IMR-90 (cell line): Measurements from ENCODE around the gene PAPPA. TPM values are rescaled to one million over a fixed set of nuclear protein-coding genes. Genes with fewer than 3 reads are reported as not detected.

Experiments used
- ATAC-seq: fragments of 200-7000 bp; cut with Tn5 transposase; 2 replicates; pipeline ENCODE4 v1.9.1; 2020; ENCODE audit warnings: low read depth, mild to moderate bottlenecking, moderate library complexity
- BruUV-seq: library from RNA; stranded (reverse); fragments of 400-500 nt; replicated peaks from 2 replicates; lab custom pipeline; 2021; lab: Mats Ljungman, UMichigan
- CTCF ChIA-PET: fragments of 300-600 bp; formaldehyde crosslinking; extraction: SDS; loops from one replicate; lab custom pipeline; 2021; ENCODE audit warnings: antibody characterized with exemption; lab: Yijun Ruan, JAX
- POLR2A ChIA-PET: fragments of 300-600 bp; sonication (Branson Sonifier 250); formaldehyde crosslinking; loops from one replicate; lab custom pipeline; 2022; ENCODE audit warnings: antibody characterized with exemption; ENCODE audit not compliant: unreplicated experiment; lab: Charles Lee
- DNase-seq: peaks from one replicate; pipeline ENCODE4 v3.0.0; 2013
- H2AFZ ChIP-seq: replicated peaks from 2 replicates; pipeline ENCODE3; 2013; ENCODE audit warnings: low read length, mild to moderate bottlenecking; ENCODE audit not compliant: poor library complexity
- H2AK5ac ChIP-seq: 2 replicates; pipeline ENCODE4 v1.6.1; 2013; ENCODE audit warnings: low read depth, low read length, inconsistent platforms
- H2AK9ac ChIP-seq: replicated peaks from 2 replicates; pipeline ENCODE3; 2013; ENCODE audit warnings: mild to moderate bottlenecking, low read depth, low read length, moderate library complexity; ENCODE audit not compliant: poor library complexity
- H2BK120ac ChIP-seq: 2 replicates; pipeline ENCODE4 v1.6.1; 2013; ENCODE audit warnings: low read depth, low read length, inconsistent platforms
- H2BK15ac ChIP-seq: 3 replicates; pipeline ENCODE4 v1.6.1; 2013; ENCODE audit warnings: low read depth, low read length, inconsistent platforms
- H2BK20ac ChIP-seq: 2 replicates; pipeline ENCODE4 v1.6.1; 2013; ENCODE audit warnings: low read depth, mild to moderate bottlenecking, inconsistent platforms, low read length, moderate library complexity
- H2BK5ac ChIP-seq: 2 replicates; pipeline ENCODE4 v1.6.1; 2013; ENCODE audit warnings: mild to moderate bottlenecking, low read depth, low read length, inconsistent platforms; ENCODE audit not compliant: poor library complexity, severe bottlenecking
- H3K14ac ChIP-seq: replicated peaks from 2 replicates; pipeline ENCODE4 v1.6.1; 2013; ENCODE audit warnings: low read depth, low read length, inconsistent platforms
- H3K18ac ChIP-seq: 2 replicates; pipeline ENCODE4 v1.6.1; 2013; ENCODE audit warnings: low read depth, low read length, control low read depth
- H3K23ac ChIP-seq: 2 replicates; pipeline ENCODE4 v1.6.1; 2013; ENCODE audit warnings: low read depth, low read length, inconsistent platforms
- H3K27ac ChIP-seq: 2 replicates; pipeline ENCODE4 v1.5.1; 2013; ENCODE audit warnings: mild to moderate bottlenecking, control low read depth, low read length; ENCODE audit not compliant: insufficient read depth
- H3K27me3 ChIP-seq: 2 replicates; pipeline ENCODE4 v1.6.1; 2013; ENCODE audit warnings: low read length; ENCODE audit not compliant: control insufficient read depth, insufficient read depth
- H3K36me3 ChIP-seq: 2 replicates; pipeline ENCODE4 v1.6.1; 2013; ENCODE audit warnings: low read length, mixed read lengths; ENCODE audit not compliant: control insufficient read depth, insufficient read depth
- H3K4ac ChIP-seq: 2 replicates; pipeline ENCODE4 v1.6.1; 2013; ENCODE audit warnings: low read depth, low read length, inconsistent platforms
- H3K4me1 ChIP-seq: 2 replicates; pipeline ENCODE4 v1.6.1; 2013; ENCODE audit warnings: low read length, mixed read lengths; ENCODE audit not compliant: control insufficient read depth, insufficient read depth
- H3K4me2 ChIP-seq: 2 replicates; pipeline ENCODE4 v1.6.1; 2013; ENCODE audit warnings: low read depth, mild to moderate bottlenecking, control low read depth, low read length, moderate library complexity
- H3K4me3 ChIP-seq: 2 replicates; pipeline ENCODE4 v1.5.1; 2013; ENCODE audit warnings: low read depth, mild to moderate bottlenecking, control low read depth, low read length, moderate library complexity; ENCODE audit not compliant: insufficient read depth
- H3K56ac ChIP-seq: 2 replicates; pipeline ENCODE4 v1.6.1; 2013; ENCODE audit warnings: low read length, inconsistent platforms; ENCODE audit not compliant: insufficient read depth; ENCODE audit errors: extremely low read depth
- H3K79me1 ChIP-seq, 2 experiments: 2 replicates each; pipeline ENCODE4 v1.6.1; 2013; ENCODE audit warnings: low read length in 2 of 2, inconsistent platforms in 1 of 2, low read depth in 1 of 2
- H3K9ac ChIP-seq: 2 replicates; pipeline ENCODE4 v1.6.1; 2013; ENCODE audit warnings: low read depth, low read length, control low read depth
- H3K9me1 ChIP-seq: 2 replicates; pipeline ENCODE4 v1.6.1; 2013; ENCODE audit warnings: low read length, inconsistent platforms; ENCODE audit not compliant: insufficient read depth
- H3K9me3 ChIP-seq: 2 replicates; pipeline ENCODE4 v1.6.1; 2013; ENCODE audit warnings: low read length; ENCODE audit not compliant: control insufficient read depth, insufficient read depth
- H4K20me1 ChIP-seq: 2 replicates; pipeline ENCODE4 v1.6.1; 2013; ENCODE audit warnings: low read length, inconsistent platforms; ENCODE audit not compliant: insufficient read depth
- H4K5ac ChIP-seq: 2 replicates; pipeline ENCODE4 v1.6.1; 2013; ENCODE audit warnings: mild to moderate bottlenecking, low read depth, low read length, control low read depth
- H4K8ac ChIP-seq, 2 experiments: 2 replicates each; pipeline ENCODE4 v1.6.1; 2013; ENCODE audit warnings: low read depth in 2 of 2, low read length in 2 of 2, control low read depth in 1 of 2, inconsistent platforms in 1 of 2
- H4K91ac ChIP-seq: 2 replicates; pipeline ENCODE4 v1.6.1; 2013; ENCODE audit warnings: low read depth, low read length, inconsistent platforms; ENCODE audit not compliant: insufficient read depth
- BHLHE40 ChIP-seq: fragments of 150-350 bp; IDR thresholded peaks from 2 replicates; pipeline ENCODE4 v1.6.1; 2016; ENCODE audit warnings: mild to moderate bottlenecking, low read depth, low read length
- CEBPB ChIP-seq: IDR thresholded peaks from 2 replicates; pipeline ENCODE4 v1.6.1; 2012; ENCODE audit warnings: low read depth, low read length, improper control_type of control experiment
- CHD1 ChIP-seq: IDR thresholded peaks from 2 replicates; pipeline ENCODE4 v1.6.1; 2012; ENCODE audit warnings: low read depth, low read length, improper control_type of control experiment
- ELK1 ChIP-seq: fragments of 150-350 bp; IDR thresholded peaks from 2 replicates; pipeline ENCODE4 v1.6.1; 2016; ENCODE audit warnings: low read depth, mild to moderate bottlenecking, low read length, moderate library complexity, borderline replicate concordance
- FOS ChIP-seq: fragments of 150-350 bp; IDR thresholded peaks from 2 replicates; pipeline ENCODE4 v1.6.1; 2016; ENCODE audit warnings: low read depth, low read length
- MAFK ChIP-seq: IDR thresholded peaks from 2 replicates; pipeline ENCODE4 v1.6.1; 2012; ENCODE audit warnings: low read depth, low read length, improper control_type of control experiment
- MAZ ChIP-seq: IDR thresholded peaks from 2 replicates; pipeline ENCODE4 v1.6.1; 2012; ENCODE audit warnings: low read depth, mild to moderate bottlenecking, low read length, improper control_type of control experiment, moderate library complexity, borderline replicate concordance
- MXI1 ChIP-seq: IDR thresholded peaks from 2 replicates; pipeline ENCODE4 v1.6.1; 2012; ENCODE audit warnings: low read depth, mild to moderate bottlenecking, low read length, moderate library complexity, borderline replicate concordance
- NFE2L2 ChIP-seq: fragments of 150-350 bp; IDR thresholded peaks from 2 replicates; pipeline ENCODE4 v1.6.1; 2016; ENCODE audit warnings: low read depth, mild to moderate bottlenecking, low read length
- POLR2A ChIP-seq: IDR thresholded peaks from 2 replicates; pipeline ENCODE4 v1.6.1; 2012; ENCODE audit warnings: mild to moderate bottlenecking, low read depth, low read length
- RAD21 ChIP-seq: IDR thresholded peaks from 2 replicates; pipeline ENCODE4 v1.6.1; 2012; ENCODE audit warnings: low read length, improper control_type of control experiment
- RCOR1 ChIP-seq: IDR thresholded peaks from 2 replicates; pipeline ENCODE4 v1.6.1; 2012; ENCODE audit warnings: mild to moderate bottlenecking, low read length, improper control_type of control experiment; ENCODE audit not compliant: insufficient replicate concordance
- RFX5 ChIP-seq: IDR thresholded peaks from 2 replicates; pipeline ENCODE4 v1.8.0; 2012; ENCODE audit warnings: low read depth, mild to moderate bottlenecking, low read length, moderate library complexity
- SMC3 ChIP-seq: fragments of 150-350 bp; IDR thresholded peaks from 2 replicates; pipeline ENCODE4 v1.6.1; 2016; ENCODE audit warnings: low read depth, mild to moderate bottlenecking, antibody characterized with exemption, low read length, moderate library complexity
- USF2 ChIP-seq: fragments of 150-350 bp; IDR thresholded peaks from 2 replicates; pipeline ENCODE4 v1.6.1; 2017; ENCODE audit warnings: mild to moderate bottlenecking, antibody characterized with exemption, low read length, low read depth
- WGBS, 2 experiments: methylation state at CpG; one replicate each; pipeline versions ENCODE4 v1.1.5 to v1.1.7; 2013; ENCODE audit warnings: missing lambda C conversion rate in 2 of 2; ENCODE audit not compliant: insufficient read length in 1 of 2; ENCODE audit errors: extremely low coverage in 2 of 2; 5-methylcytosine and 5-hydroxymethylcytosine counted together
- dilution Hi-C: fragments of 300-500 bp; cut with HindIII; formaldehyde crosslinking; loops from one replicate; pipeline ENCODE4 v1.14.3; 2018; ENCODE audit warnings: low sequenced_read_pairs; ENCODE audit not compliant: unreplicated experiment
- in situ Hi-C: fragments of 300-500 bp; cut with MboI; formaldehyde crosslinking; loops from 3 replicates; pipeline ENCODE4 v1.14.3; 2019; ENCODE audit warnings: low sequenced_read_pairs, inconsistent platforms, mixed read lengths
- intact Hi-C: fragments of 100-400 bp; cut with micrococcal nuclease; formaldehyde crosslinking; loops from 2 replicates; pipeline ENCODE4 v1.10.0; 2022
- polyA plus RNA-seq, 3 experiments: library from polyadenylated mRNA; depleted of rRNA; stranded (reverse); fragments of >200 nt; gene quantifications; 2 replicates each; pipeline ENCODE4 v1.2.3, GENCODE V29; 2012; ENCODE audit warnings: low replicate concordance in 1 of 3
- total RNA-seq: library from RNA; depleted of rRNA; stranded (reverse); fragments of >200 nt; gene quantifications from 2 replicates; pipeline ENCODE4 v1.2.3, GENCODE V29; 2012
- TF ChIP-seq, protein P1 (sequence below): conservative IDR thresholded peaks from 2 replicates; pipeline ENCODE4 v1.5.1; 2012; ENCODE audit warnings: mild to moderate bottlenecking, low read depth, low read length, improper control_type of control experiment

The PAPPA gene
- total and polyA plus RNA-seq, 2 of the 4 experiments (the other 2 are of a cell fraction) = 8.3 to 12.4 TPM

DNA sequence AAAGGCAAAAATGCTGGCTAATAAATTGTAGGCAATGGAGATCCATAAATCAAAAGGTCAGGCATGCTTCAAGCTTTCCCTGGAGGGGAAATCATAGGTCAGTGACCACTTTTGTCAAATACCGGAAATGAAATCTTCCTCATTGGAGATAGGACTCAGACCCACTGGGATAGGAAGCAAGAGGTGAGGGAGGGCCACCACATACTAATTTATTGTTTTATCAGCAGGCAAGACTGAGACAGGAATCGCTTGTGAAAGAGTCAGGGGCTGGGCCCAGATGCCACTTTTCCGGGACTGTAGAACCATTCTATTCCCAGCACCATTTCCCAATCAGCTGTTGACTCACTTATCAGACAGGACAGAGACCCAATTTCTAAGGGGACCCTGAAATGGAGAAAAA, 277.3 kb downstream of the PAPPA start:
- Histone ChIP-seq H3K4ac (no peak overlapping the region), H3K4me1 (no peaks in the 10 kb centered on the region), H3K4me2 (no peak overlapping the region), H3K14ac (no peak overlapping the region), H2AK5ac (no peak overlapping the region), H3K23ac (no peak overlapping the region), H4K5ac (no peak overlapping the region), H4K91ac (no peak overlapping the region), H3K27me3 (no peaks in the 10 kb centered on the region; the same call in 1 of the 2 replicates), H3K4me3 (no peak overlapping the region), H3K79me1 (no peaks in the 10 kb centered on the region), H2BK5ac (no peak overlapping the region), H4K8ac (no peak overlapping the region), H3K27ac (no peak overlapping the region), H3K56ac (no peak overlapping the region), H3K9me1 (no peaks in the 10 kb centered on the region), H3K36me3 (no peaks in the 10 kb centered on the region), H3K18ac (no peak overlapping the region), H2AK9ac (no peak overlapping the region), H3K9me3 (no peaks in the 10 kb centered on the region), H2BK120ac (no peak overlapping the region), H3K9ac (no peak overlapping the region), H4K20me1 (no peaks in the 10 kb centered on the region), H2AFZ (no peak overlapping the region), H2BK20ac (no peak overlapping the region), H2BK15ac (no peak overlapping the region)
- TF ChIP-seq, protein P1, sequence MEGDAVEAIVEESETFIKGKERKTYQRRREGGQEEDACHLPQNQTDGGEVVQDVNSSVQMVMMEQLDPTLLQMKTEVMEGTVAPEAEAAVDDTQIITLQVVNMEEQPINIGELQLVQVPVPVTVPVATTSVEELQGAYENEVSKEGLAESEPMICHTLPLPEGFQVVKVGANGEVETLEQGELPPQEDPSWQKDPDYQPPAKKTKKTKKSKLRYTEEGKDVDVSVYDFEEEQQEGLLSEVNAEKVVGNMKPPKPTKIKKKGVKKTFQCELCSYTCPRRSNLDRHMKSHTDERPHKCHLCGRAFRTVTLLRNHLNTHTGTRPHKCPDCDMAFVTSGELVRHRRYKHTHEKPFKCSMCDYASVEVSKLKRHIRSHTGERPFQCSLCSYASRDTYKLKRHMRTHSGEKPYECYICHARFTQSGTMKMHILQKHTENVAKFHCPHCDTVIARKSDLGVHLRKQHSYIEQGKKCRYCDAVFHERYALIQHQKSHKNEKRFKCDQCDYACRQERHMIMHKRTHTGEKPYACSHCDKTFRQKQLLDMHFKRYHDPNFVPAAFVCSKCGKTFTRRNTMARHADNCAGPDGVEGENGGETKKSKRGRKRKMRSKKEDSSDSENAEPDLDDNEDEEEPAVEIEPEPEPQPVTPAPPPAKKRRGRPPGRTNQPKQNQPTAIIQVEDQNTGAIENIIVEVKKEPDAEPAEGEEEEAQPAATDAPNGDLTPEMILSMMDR = no peak
- no peak for TF ChIP-seq POLR2A
- TF ChIP-seq BHLHE40 = no peak
- TF ChIP-seq RAD21 = no peak
- TF ChIP-seq CHD1 = no peak
- TF ChIP-seq ELK1 = no peak
- TF ChIP-seq NFE2L2 = no peak
- no peak for TF ChIP-seq MAZ
- TF ChIP-seq USF2 = no peak
- TF ChIP-seq CEBPB = no peak
- no peak for TF ChIP-seq MXI1
- TF ChIP-seq MAFK = no peak
- TF ChIP-seq RCOR1 = no peak
- TF ChIP-seq RFX5 = no peak
- no peak for TF ChIP-seq SMC3
- TF ChIP-seq FOS = no peak
- BruUV-seq = no TSS peak
- no CpG with 5 or more reads among the region's 3 CpGs for WGBS, 2 experiments
- DNase-seq = no peak
- dilution Hi-C loops (no loop called here), in situ Hi-C loops (no loop called here), intact Hi-C loops (no loop called here)
- ATAC-seq = no peak
- POLR2A ChIA-PET = interaction anchor here (0.6 kb wide), 1 partner anchor 20 kb away, joined by 4 read pairs; no protein-coding TSS in a partner anchor
- CTCF ChIA-PET = interaction anchor here (0.6 kb wide), 1 partner anchor 118 kb away, joined by 3 read pairs; no protein-coding TSS in a partner anchor
